ENCODE results near the gene CTNNBIP1.
"Not testable (repeated sequence)": the region's sequence is repeated elsewhere in the genome, so short reads cannot be mapped to it uniquely, and the experiment has no call there.

CTNNBIP1 gene
- total RNA-seq: 17.6 to 24.2 reads per million in 2 donors

GRCh38 chr1:9910076-9910422 lies at the start of gene CTNNBIP1:
TSS of gene CTNNBIP1 (minus strand) at chr1:9910269. CDS start at chr1:9872064, 38,205 bp downstream.
- DNase-seq: no peak

- DNase-seq: no peak
Observed at GRCh38 chr1:9957726-9958125, 47.7 kb upstream of the CTNNBIP1 start.

DNA sequence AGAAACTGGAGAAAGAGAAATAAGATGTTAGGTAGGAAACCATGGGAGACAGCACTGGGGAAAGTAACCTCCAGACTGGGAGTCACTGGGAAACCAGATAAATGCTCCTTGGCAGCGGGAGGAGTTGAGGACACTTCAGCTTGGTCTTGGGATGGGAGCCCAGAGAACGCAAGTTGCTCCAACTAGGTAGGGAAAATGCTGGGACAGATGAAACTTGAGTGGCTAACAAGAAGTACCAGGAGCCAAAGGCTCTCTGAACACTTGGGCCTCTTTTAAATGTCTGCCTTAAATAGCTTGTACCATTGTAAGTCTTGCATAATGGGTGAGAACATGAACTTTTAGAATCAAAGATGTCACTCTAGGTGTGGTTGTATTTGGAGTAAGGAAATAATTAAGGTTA lies 36.2 kb upstream of the CTNNBIP1 start:
- no peak for DNase-seq

- DNase-seq: peak; percentile 82
Observed at GRCh38 chr1:9942939-9943788, 33.1 kb upstream of the CTNNBIP1 start, which contains the start of the genes LZIC and NMNAT1. TSS of gene LZIC (minus strand) at chr1:9943391. CDS start at chr1:9936619, 6,772 bp downstream. TSS of gene NMNAT1 (plus strand) at chr1:9943475. CDS start at chr1:9972074, 28,599 bp downstream.

GRCh38 chr1:9942399-9942938 lies 32.4 kb upstream of the CTNNBIP1 start:
- DNase-seq: no peak

DNA sequence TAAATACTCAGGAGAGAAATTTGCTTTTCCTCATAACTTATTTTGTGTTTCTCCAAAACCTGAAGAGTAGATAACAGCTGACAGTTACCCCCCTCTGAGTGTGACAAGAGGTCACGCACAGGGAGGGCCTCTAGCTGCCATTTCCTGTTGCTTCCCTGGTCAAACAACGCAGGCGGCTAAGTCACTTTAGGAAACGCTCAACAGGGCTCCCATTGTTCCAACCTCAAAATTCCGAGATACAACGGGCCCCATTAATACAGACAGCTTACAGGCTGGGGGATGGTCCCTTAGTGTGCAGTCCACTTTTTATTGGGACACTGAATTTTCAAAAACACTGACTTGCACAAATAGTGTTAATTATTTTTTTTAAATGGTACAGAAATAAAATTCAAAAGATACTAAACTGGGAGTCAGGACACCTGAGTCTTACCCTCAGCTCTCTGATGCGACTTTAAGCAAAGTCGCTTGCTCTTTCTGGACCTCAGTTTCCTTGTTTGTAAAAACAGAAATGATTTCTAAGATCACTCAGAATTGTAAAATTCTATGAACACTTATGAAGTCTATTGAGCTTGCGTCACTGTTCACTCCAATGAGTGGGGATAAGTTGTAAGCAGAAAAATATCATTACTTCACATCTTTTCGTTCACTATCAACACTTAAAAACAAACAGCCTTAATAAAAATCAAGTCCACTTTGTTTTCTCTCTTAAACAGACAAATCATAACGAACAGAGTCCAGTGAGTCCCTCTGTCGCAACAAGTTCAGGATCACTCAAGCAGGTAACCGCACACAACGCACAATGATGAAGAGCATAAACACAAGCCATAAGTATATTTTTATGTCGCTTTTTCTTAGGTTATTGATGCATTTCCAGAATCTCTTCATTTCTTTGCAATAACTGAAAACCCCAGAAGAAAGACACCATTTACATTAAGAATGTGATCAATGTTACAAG lies 19.6 kb upstream of the CTNNBIP1 start:
- DNase-seq: no peak

DNA sequence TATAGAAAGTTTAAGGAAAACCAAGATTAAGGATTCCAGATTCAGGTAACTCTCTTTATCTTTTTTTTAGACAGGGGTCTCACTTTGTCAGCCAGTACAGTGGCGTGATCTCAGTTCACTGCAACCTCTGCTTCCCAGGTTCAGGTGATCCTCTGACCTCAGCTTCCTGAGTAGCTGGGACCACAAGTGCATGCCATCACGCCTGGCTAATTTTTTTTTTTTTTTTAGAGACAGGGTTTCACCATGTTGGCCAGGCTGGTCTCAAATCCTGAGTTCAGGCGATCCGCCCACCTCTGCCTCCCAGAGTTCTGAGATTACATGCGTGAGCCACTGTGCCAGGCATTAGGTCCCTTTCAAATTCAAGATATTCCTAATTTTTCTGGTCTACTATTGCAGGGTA lies 17.2 kb upstream of the CTNNBIP1 start:
- no peak for DNase-seq

DNA sequence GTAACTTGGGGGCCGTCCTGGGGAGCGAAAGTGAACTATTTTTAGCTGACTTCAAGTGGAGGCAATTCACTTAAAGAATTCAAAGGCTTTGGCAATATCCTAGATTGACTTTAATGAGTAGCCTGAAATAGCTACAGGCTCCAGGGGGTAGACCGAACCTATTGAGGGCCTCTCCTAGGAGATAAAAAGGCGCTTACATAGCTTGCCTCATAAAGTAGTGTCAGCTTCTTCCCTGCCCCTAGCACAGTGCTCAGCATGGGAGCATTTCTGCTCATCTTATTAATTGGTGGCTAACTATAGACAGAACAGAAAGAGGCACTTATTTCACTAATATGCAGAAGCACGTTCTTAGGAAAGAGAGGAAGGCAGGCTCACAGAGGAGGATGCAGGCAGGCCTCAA lies 12.3 kb upstream of the CTNNBIP1 start:
- DNase-seq: no peak

DNA sequence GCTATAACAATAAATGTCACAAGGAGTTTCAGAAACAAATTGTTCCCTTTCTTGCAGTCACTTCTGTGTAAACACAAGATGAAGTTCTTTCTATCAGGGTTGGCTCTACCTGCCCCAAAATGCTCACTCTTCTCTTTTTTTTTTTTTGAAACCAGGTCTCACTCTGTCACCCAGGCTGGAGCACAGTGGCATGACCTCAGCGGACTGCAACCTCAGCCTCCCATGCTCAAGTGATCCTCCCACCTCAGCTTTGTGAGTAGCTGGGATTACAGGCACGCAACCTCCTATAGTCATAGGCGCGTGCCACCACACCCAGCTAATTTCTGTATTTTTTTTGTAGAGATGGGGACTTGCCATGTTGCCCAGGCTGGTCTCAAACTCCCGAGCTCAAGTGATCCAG lies 10.5 kb upstream of the CTNNBIP1 start:
- no peak for DNase-seq

DNA sequence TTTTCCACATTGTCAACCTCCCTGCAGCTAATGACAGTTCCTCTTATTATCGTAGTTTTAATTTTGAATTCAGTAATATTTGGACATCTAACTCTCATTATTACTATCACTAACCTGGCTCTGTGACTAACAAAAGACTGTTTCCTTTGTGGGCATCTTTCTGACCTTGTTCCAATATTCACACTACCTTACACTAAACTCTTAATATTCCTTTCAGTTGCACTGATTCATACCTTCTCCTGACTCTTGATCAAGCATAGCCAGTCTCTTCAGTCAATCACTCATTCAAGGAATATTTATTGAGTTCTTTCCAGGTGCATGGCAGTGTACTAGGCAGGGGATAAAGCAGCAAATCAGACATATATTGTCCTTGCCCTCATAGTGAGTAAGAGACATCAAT lies 7.8 kb upstream of the CTNNBIP1 start:
- DNase-seq: no peak

DNA sequence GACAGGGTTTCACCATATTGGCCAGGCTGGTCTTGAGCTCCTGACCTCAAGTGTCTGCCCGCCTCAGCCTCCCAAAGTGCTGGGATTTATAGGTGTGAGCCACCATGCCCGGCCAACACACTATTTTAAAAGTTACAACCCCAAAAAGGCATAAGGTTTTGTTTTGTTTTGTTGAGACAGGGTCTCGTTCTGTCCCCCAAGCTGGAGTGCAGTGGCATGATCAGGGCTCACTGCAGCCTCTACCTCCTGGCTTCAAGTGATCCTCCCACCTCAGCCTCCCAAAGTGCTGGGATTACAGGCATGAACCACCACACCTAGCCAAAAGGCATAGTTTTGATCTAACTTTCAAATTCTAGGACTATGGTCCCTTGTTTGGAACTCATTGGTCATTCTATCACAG lies 7.4 kb upstream of the CTNNBIP1 start:
- not testable (repeated sequence) for DNase-seq

DNA sequence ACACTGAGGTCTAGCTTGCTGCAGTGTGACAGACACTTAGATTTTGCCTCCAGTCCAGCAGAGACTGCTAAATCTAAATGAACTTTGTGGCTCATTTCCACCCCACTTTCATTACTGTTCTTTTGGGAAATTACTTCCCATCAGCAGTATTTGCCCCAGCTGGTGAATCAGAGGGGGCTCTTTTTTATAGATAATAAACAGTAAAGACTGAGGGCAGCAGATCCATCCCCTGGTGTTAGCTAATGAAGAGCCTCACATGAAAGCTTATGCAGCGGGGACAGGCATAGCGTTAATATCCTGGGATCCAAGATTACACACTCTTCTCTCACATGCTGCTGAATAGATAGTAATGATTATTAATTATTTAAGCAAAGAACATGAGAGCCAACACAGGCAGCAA lies 6.4 kb upstream of the CTNNBIP1 start:
- no peak for DNase-seq

- no peak for DNase-seq
Observed at GRCh38 chr1:9914610-9914937, 4.5 kb upstream of the CTNNBIP1 start.

DNA sequence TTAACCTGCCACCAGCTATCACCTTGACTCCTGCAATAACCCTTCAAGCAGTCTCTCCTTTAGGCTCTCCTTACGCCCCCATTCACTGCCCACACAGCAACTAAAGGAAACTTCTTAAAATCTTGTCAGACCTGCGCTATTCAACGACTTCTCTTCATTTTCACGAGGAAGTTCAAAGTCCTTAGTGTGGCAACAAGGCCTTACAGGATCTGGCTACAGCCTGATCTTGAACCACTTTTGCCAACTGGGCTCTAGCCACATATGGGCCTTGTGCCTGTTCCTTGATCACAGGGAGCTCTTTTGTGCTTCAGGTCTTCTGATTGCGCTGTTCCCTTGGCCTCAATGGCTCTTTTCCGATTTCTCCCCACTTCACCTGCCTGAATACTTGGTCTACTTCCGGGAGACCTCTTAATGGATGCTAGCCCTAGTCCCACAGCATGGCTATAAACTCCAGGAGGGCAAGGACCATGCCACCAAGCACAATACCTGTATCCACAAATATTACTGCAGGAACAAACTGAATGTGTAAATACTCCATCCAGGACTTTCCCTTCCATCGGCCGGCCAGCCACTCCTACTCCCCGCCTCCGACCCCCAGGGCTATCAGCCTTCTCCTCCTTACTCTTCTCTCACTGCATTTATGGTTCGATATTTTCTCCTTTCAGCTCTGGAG lies 2.3 kb upstream of the CTNNBIP1 start:
- DNase-seq: no peak

DNA sequence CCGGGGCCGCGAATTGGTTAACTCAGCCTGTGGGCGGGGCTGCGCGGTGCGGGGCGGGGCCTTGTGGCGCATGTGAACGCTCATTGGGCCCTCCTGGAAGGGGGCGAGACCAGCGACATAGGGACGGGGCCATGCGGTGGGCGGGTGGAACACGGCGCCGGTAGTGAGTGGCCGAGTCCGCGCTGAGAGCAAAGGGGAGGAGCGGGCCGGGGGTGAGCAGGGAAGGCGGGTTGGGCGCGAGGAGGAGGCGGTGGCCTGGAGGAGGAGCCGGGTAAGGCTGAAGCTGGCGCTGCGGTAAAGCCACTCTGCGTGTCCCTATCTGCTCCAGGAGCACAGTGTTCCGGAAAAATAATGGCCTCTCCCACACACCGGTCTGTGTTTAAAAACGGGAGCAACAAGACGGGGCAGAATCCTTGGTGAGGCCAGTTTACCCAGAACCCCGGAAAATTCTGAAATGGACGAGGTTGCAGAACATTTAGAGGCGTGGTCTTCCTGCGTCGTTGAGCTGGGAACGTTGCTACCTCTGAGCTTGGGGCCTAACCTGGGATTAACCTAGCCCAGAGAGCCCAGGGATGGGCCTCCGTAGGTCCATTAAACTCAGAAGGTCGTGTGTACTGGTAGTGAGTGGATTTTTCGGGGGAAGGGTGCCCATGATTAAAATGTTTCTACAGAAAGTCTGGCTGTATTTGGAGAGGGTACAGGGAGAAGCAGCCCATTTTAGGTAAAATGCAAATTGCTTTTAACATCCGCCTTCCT lies 532 bp upstream of the CTNNBIP1 start:
- DNase-seq: peak; percentile 100

DNA sequence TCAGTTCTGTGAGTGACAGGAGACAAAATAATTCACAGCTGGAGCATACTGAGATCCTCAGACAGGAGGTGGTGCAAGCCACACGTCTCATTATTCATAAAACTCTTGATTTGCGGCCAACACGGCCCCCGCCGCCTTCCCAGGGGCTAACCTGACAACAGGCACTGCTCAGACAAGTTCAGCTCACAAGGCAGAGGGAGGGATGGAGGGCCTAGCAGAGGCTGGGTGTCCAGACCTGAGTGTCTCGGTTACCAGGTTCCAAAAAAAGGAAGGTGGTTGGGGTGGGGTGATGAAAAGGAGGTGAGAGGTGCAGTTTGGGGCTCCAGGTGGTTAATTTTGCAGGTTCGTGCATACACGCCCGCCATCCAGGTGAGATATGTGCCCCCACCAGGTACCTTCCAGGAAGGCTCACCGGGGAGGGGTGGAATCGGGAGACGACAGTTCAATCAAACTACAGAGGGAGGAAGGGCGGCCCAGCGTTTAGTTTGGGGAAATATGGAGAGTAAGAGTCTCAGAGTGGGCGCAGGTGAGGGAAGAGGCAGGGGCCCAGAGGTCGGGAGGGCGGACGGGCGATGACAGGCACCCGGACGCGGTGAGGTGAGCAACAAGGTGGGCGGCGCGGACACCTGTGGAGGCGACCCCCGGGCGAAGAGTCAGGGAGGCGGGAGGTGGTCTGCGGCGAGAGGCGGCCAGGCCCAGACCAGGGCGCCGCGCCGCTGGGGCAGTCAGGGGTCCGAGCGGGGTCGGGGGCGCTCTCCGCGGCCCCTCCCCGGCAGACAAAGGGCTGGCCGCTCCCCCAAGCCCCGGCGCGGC lies 629 bp downstream of the CTNNBIP1 start:
- DNase-seq: no peak

- no peak for DNase-seq
Observed at GRCh38 chr1:9908871-9909233, 1.2 kb downstream of the CTNNBIP1 start.

GRCh38 chr1:9907441-9907840 lies 2.6 kb downstream of the CTNNBIP1 start:
- no peak for DNase-seq

GRCh38 chr1:9906466-9906865 lies 3.6 kb downstream of the CTNNBIP1 start:
- no peak for DNase-seq

- DNase-seq: no peak
Observed at GRCh38 chr1:9905010-9905409, 5.1 kb downstream of the CTNNBIP1 start.

DNA sequence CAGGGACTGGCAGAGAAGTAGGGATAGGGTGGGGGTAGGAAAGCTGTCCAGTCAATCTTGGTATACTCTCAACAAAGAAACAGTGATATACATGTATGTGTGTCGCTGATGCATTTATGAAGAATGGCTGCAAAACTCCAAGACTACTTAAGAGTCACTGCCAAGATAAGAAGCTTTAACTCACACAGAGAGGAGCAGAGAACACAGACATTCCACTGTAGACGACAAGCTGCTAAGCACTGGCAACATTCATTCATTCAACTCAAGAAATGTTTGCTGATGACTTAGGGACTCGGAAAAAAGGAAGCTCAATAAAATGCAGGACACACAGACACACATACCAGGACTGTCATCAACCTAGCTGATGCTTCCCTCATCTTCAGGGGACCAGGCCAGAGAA lies 5.5 kb downstream of the CTNNBIP1 start:
- no peak for DNase-seq

Data from activated gamma-delta T cell (primary cell).